HG02840 (cell line): ENCODE measurements around the gene AP3S2.
"Not testable (repeated sequence)": the region's sequence is repeated elsewhere in the genome, so short reads cannot be mapped to it uniquely, and the experiment has no call there.

Source experiments
- ATAC-seq: cut with Tn5 transposase; IDR thresholded peaks from one replicate; pipeline ENCODE4 v1.9.1; 2021; ENCODE audit warnings: mild to moderate bottlenecking, moderate library complexity, moderate number of reproducible peaks; ENCODE audit not compliant: unreplicated experiment, low FRiP score

Gene AP3S2

GRCh38 chr15:89837134-89837829 lies 56.5 kb downstream of the AP3S2 start:
- ATAC-seq, result no peak

- no peak for ATAC-seq
Observed at GRCh38 chr15:89836267-89837133, 57.3 kb downstream of the AP3S2 start.

GRCh38 chr15:89835176-89835564 lies 58.6 kb downstream of the AP3S2 start:
- ATAC-seq, result no peak

- not testable (repeated sequence) for ATAC-seq
Observed at GRCh38 chr15:89834465-89835175, 59.2 kb downstream of the AP3S2 start.

- no peak for ATAC-seq
Observed at GRCh38 chr15:89833966-89834365, 59.8 kb downstream of the AP3S2 start.

- ATAC-seq, result no peak
Observed at GRCh38 chr15:89830639-89831038, 63.2 kb downstream of the AP3S2 start.

GRCh38 chr15:89829616-89830440 lies 64.0 kb downstream of the AP3S2 start:
- no peak for ATAC-seq

GRCh38 chr15:89829161-89829560 lies 64.6 kb downstream of the AP3S2 start:
- ATAC-seq, result no peak

- no peak for ATAC-seq
Observed at GRCh38 chr15:89828281-89829145, 65.3 kb downstream of the AP3S2 start.

- ATAC-seq, result no peak
Observed at GRCh38 chr15:89827829-89828228, 66.0 kb downstream of the AP3S2 start.

- ATAC-seq, result no peak
Observed at GRCh38 chr15:89826671-89827655, 66.8 kb downstream of the AP3S2 start.

- ATAC-seq, result no peak
Observed at GRCh38 chr15:89825271-89825940, 68.4 kb downstream of the AP3S2 start.

- ATAC-seq, result no peak
Observed at GRCh38 chr15:89824607-89824867, 69.3 kb downstream of the AP3S2 start.

GRCh38 chr15:89823836-89824606 lies 69.8 kb downstream of the AP3S2 start:
- no peak for ATAC-seq

GRCh38 chr15:89822951-89823711 lies 70.7 kb downstream of the AP3S2 start:
- no peak for ATAC-seq

- no peak for ATAC-seq
Observed at GRCh38 chr15:89822611-89822950, 71.2 kb downstream of the AP3S2 start.

GRCh38 chr15:89822026-89822425 lies 71.8 kb downstream of the AP3S2 start:
- no peak for ATAC-seq
